Astrocyte (in vitro differentiated cells and primary cell): ENCODE measurements around the gene DENND1C. TPM values are rescaled to one million over a fixed set of nuclear protein-coding genes. Genes with fewer than 3 reads are reported as not detected.

Experiments used
- DNase-seq: peaks from one replicate; pipeline ENCODE4 v3.0.0-alpha.2; 2010; ENCODE audit warnings: low read depth
- FAIRE-seq: peaks from 2 replicates; lab custom pipeline; 2011; peaks lifted over from hg19 to GRCh38; lab: Jason Lieb, UNC
- H2AFZ ChIP-seq: 2 replicates; pipeline ENCODE4 v1.6.0; 2012; ENCODE audit warnings: low read depth, low read length, inconsistent platforms
- H3K27ac ChIP-seq: 2 replicates; pipeline ENCODE4 v1.5.1; 2011; ENCODE audit warnings: low read depth, low read length, inconsistent platforms
- H3K27me3 ChIP-seq: 2 replicates; pipeline ENCODE4 v1.6.0; 2011; ENCODE audit warnings: low read length, inconsistent platforms; ENCODE audit not compliant: insufficient read depth
- H3K36me3 ChIP-seq: 2 replicates; pipeline ENCODE4 v1.5.1; 2011; ENCODE audit warnings: low read length, inconsistent platforms; ENCODE audit not compliant: insufficient read depth
- H3K4me1 ChIP-seq: 2 replicates; pipeline ENCODE4 v1.5.1; 2011; ENCODE audit warnings: low read length, inconsistent platforms; ENCODE audit not compliant: insufficient read depth
- H3K4me2 ChIP-seq: 2 replicates; pipeline ENCODE4 v1.6.0; 2012; ENCODE audit warnings: low read length, inconsistent platforms
- H3K4me3 ChIP-seq: 2 replicates; pipeline ENCODE4 v1.5.1; 2011; ENCODE audit warnings: low read depth, mild to moderate bottlenecking, low read length, inconsistent platforms; ENCODE audit not compliant: insufficient read depth
- H3K79me2 ChIP-seq: 2 replicates; pipeline ENCODE4 v1.6.0; 2012; ENCODE audit warnings: mild to moderate bottlenecking, low read length, inconsistent platforms; ENCODE audit not compliant: insufficient read depth
- H3K9ac ChIP-seq: 2 replicates; pipeline ENCODE4 v1.6.0; 2012; ENCODE audit warnings: mild to moderate bottlenecking, low read length, inconsistent platforms
- H3K9me3 ChIP-seq: 2 replicates; pipeline ENCODE4 v1.5.1; 2012; ENCODE audit warnings: low read depth, mild to moderate bottlenecking, low read length, inconsistent platforms; ENCODE audit not compliant: insufficient read depth
- H4K20me1 ChIP-seq: 2 replicates; pipeline ENCODE4 v1.6.0; 2012; ENCODE audit warnings: low read length, inconsistent platforms; ENCODE audit not compliant: insufficient read depth
- H3K27ac Mint-ChIP-seq: one replicate; pipeline ENCODE4 v1.8.0; 2021; ENCODE audit warnings: mild to moderate bottlenecking, mixed read lengths; ENCODE audit not compliant: unreplicated experiment
- H3K27me3 Mint-ChIP-seq: one replicate; pipeline ENCODE4 v1.8.0; 2021; ENCODE audit warnings: low read depth, mixed read lengths; ENCODE audit not compliant: unreplicated experiment
- H3K36me3 Mint-ChIP-seq: one replicate; pipeline ENCODE4 v1.8.0; 2021; ENCODE audit warnings: low read depth, mixed read lengths; ENCODE audit not compliant: unreplicated experiment
- H3K4me1 Mint-ChIP-seq: one replicate; pipeline ENCODE4 v1.8.0; 2021; ENCODE audit warnings: low read depth, mixed read lengths; ENCODE audit not compliant: unreplicated experiment
- H3K4me3 Mint-ChIP-seq: one replicate; pipeline ENCODE4 v1.8.0; 2021; ENCODE audit warnings: mild to moderate bottlenecking, moderate library complexity, mixed read lengths; ENCODE audit not compliant: unreplicated experiment
- H3K9me3 Mint-ChIP-seq: one replicate; pipeline ENCODE4 v1.8.0; 2021; ENCODE audit warnings: mild to moderate bottlenecking, mixed read lengths; ENCODE audit not compliant: unreplicated experiment
- CTCF ChIP-seq: IDR thresholded peaks from 2 replicates; pipeline ENCODE4 v1.5.1; 2011; ENCODE audit warnings: low read depth, mild to moderate bottlenecking, inconsistent platforms, low read length, moderate library complexity; ENCODE audit not compliant: insufficient read depth
- EZH2 ChIP-seq: IDR thresholded peaks from 2 replicates; pipeline ENCODE4 v1.6.1; 2012; ENCODE audit warnings: mild to moderate bottlenecking, low read length, inconsistent platforms; ENCODE audit not compliant: insufficient read depth
- total RNA-seq: library from RNA; stranded (reverse); gene quantifications from 2 replicates; pipeline ENCODE4 v1.2.1, GENCODE V29; 2021

DENND1C gene
- total RNA-seq, 1 donor from 2014 or later: not detected

GRCh38 chr19:6451583-6452222 lies 29.9 kb downstream of the DENND1C start:
- no peak for DNase-seq
- no peak for FAIRE-seq
- H3K9ac ChIP-seq: no peak overlapping the region
- no peaks in the 10 kb centered on the region for H4K20me1 ChIP-seq
- Mint-ChIP-seq H3K4me3 (no peak overlapping the region), H3K9me3 (peaks cover 13% of the 10 kb centered on the region), H3K4me1 (no peaks in the 10 kb centered on the region), H3K27me3 (no peaks in the 10 kb centered on the region), H3K27ac (no peak overlapping the region), H3K36me3 (peaks cover 25% of the 10 kb centered on the region)
- H3K79me2 ChIP-seq: no peaks in the 10 kb centered on the region
- no peak overlapping the region for H3K4me2 ChIP-seq
- no peak for TF ChIP-seq EZH2
- no peak for TF ChIP-seq CTCF
- H2AFZ ChIP-seq: no peak overlapping the region
- H3K27me3 ChIP-seq: no peaks in the 10 kb centered on the region
- no peak overlapping the region for H3K4me3 ChIP-seq
- H3K36me3 ChIP-seq: no peaks in the 10 kb centered on the region
- no peaks in the 10 kb centered on the region for H3K4me1 ChIP-seq
- no peak overlapping the region for H3K27ac ChIP-seq
- H3K9me3 ChIP-seq: peaks cover 8% of the 10 kb centered on the region

DNA sequence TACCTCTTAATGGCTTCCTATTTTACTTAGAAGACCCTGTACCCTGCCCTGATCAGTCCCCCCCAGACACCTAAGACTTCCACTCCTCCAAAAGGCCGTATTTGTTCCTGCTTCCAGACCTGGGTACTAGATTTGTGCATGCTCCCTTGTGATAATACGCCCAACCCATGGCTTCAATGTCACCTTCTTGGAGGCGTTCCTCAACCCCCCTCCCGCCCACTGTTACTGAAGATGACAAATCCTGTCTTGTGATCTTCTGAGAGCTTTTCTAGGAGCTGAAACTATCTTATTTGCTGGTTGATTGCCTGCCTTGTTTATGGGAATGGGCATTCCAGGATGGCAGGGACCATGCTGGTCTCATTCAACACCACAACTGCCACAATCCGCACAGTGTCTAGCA lies 31.4 kb downstream of the DENND1C start:
- Histone ChIP-seq H3K4me1 (no peaks in the 10 kb centered on the region), H3K4me2 (no peak overlapping the region), H3K9ac (no peak overlapping the region), H2AFZ (no peak overlapping the region), H3K27me3 (no peaks in the 10 kb centered on the region), H3K79me2 (no peaks in the 10 kb centered on the region), H3K4me3 (no peak overlapping the region), H4K20me1 (no peaks in the 10 kb centered on the region), H3K9me3 (peaks cover 8% of the 10 kb centered on the region), H3K27ac (no peak overlapping the region), H3K36me3 (no peaks in the 10 kb centered on the region)
- H3K4me3 Mint-ChIP-seq: no peak overlapping the region
- no peak overlapping the region for H3K27ac Mint-ChIP-seq
- TF ChIP-seq CTCF (no peak), EZH2 (no peak)
- H3K36me3 Mint-ChIP-seq: peaks cover 28% of the 10 kb centered on the region
- no peaks in the 10 kb centered on the region for H3K4me1 Mint-ChIP-seq
- DNase-seq (no peak), FAIRE-seq (no peak)
- peaks cover 10% of the 10 kb centered on the region for H3K9me3 Mint-ChIP-seq
- H3K27me3 Mint-ChIP-seq: no peaks in the 10 kb centered on the region

DNA sequence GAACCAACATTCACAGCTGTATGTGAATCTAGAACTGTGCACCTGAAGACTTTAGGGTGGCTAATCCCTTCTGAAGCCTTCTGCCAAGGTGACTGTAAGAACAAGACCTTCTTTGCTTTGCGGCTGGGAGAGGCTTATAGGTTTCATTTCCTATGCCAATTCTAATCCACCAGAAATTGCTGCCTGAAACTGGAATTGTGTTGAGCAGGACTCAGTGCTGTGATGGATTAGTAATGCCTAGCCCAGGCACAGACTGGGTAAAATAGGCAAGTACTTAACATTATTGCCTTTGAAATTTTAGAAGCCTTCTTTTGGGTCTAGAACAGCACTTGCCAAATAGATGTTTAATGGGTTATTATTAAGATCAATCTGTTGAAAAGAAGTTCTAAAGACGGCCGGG lies 33.5 kb downstream of the DENND1C start:
- H3K4me1 ChIP-seq: no peaks in the 10 kb centered on the region
- no peaks in the 10 kb centered on the region for H4K20me1 ChIP-seq
- no peak overlapping the region for H3K27ac Mint-ChIP-seq
- H3K9ac ChIP-seq: no peak overlapping the region
- no peaks in the 10 kb centered on the region for H3K36me3 ChIP-seq
- DNase-seq: no peak
- H3K36me3 Mint-ChIP-seq: peaks cover 12% of the 10 kb centered on the region
- H3K4me3 ChIP-seq: no peak overlapping the region
- no peaks in the 10 kb centered on the region for H3K27me3 ChIP-seq
- H3K9me3 Mint-ChIP-seq: peaks cover 5% of the 10 kb centered on the region
- no peak for FAIRE-seq
- H2AFZ ChIP-seq: no peak overlapping the region
- H3K4me3 Mint-ChIP-seq: no peak overlapping the region
- no peaks in the 10 kb centered on the region for H3K9me3 ChIP-seq
- no peaks in the 10 kb centered on the region for H3K27me3 Mint-ChIP-seq
- no peak for TF ChIP-seq EZH2
- no peak for TF ChIP-seq CTCF
- no peaks in the 10 kb centered on the region for H3K79me2 ChIP-seq
- no peak overlapping the region for H3K27ac ChIP-seq
- H3K4me1 Mint-ChIP-seq: no peaks in the 10 kb centered on the region
- H3K4me2 ChIP-seq: no peak overlapping the region
